GM19099 (cell line): ENCODE measurements around the gene EMILIN3.

Experiments
- POLR2A ChIP-seq: IDR thresholded peaks from 3 replicates; pipeline ENCODE4 v1.6.1; 2011; ENCODE audit warnings: low read depth; ENCODE audit not compliant: insufficient read length; ENCODE audit errors: extremely low read depth

Gene EMILIN3, protein sequence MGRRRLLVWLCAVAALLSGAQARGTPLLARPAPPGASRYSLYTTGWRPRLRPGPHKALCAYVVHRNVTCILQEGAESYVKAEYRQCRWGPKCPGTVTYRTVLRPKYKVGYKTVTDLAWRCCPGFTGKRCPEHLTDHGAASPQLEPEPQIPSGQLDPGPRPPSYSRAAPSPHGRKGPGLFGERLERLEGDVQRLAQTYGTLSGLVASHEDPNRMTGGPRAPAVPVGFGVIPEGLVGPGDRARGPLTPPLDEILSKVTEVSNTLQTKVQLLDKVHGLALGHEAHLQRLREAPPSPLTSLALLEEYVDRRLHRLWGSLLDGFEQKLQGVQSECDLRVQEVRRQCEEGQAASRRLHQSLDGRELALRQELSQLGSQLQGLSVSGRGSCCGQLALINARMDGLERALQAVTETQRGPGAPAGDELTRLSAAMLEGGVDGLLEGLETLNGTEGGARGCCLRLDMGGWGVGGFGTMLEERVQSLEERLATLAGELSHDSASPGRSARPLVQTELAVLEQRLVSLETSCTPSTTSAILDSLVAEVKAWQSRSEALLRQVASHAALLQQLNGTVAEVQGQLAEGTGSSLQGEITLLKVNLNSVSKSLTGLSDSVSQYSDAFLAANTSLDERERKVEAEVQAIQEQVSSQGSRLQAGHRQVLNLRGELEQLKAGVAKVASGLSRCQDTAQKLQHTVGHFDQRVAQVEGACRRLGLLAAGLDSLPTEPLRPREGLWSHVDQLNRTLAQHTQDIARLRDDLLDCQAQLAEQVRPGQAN

GRCh38 chr20:41366546-41367392, at the start of gene EMILIN3:
TSS of gene EMILIN3 (minus strand) at chr20:41366818. CDS start at chr20:41366634, 184 bp downstream.
- no peak for TF ChIP-seq POLR2A

DNA sequence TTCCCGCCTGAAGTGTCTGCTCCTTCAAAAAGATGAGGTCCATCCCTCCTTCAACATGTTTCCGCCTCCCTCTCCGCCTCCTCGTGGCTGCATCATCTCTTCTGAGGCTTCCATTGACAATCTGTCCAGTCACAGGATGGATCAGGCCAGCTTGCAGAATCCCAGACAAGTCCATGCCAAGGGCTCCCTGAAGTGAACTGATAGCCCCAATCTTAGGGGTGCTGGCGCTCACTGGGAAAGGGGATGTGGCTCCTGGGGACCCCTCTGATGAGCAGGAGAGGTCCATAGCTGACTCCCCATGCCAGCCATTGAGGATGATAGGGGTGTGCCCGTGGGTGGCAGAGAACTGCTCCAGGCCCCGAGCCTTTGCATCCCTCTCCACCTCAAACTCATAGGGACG, 48.6 kb upstream of the EMILIN3 start:
- TF ChIP-seq POLR2A = no peak

DNA sequence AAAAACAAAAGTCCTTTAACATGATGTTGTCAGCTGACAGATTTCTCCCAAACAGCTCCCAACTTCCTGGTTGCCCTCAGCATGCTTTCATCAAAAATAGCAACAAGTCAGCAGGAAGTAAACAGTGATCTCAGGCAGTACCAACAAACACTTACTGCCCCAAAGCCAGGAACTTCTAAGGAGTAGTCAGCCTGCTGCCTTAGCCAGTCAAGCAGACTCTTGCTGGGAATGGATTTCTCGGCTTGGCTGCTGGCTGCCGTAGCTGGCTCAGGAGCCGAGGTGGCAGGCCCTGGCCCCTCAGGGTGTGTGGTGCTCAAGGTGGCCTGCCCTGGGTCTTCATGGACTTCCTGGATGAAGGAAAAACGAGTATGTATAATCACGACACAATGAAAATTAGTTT, 46.6 kb upstream of the EMILIN3 start:
- no peak for TF ChIP-seq POLR2A

DNA sequence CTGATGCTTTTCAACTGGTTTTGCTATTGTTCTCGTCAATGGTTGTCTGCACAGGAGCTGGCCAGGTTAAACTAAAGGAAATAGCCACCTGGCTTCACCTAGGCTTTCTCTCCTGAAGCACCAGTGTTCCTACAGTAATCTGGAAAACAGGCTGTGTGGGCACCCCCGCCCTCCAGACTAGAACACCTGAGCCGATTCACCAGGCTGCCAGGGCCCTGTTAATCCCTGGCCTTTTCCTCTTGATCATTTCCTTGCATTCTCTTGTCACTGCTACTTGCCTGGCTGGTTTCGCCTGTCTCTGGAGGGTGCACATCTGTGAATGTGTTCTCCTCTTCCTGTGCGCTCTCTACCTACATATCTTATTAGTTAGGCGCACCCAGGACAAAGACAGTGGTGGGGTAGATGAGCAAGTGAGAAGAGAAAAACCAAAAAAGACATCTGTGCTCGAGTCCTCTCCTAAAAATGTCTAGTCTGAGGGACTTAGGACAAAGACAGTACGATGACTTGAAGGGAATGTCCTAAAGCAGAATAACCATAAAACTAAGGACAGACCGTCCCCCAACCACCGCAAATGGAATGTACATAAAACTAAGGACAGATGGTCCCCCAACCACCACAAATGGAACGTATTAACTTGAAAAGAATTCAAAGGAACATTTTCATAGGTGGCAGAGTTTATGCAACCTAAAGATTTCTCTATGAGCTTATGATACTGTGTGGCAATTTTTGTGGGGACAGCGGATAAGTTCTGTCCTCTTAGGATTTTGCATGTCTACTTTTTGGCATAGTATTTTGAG, 45.9 kb upstream of the EMILIN3 start:
- TF ChIP-seq POLR2A = no peak

GRCh38 chr20:41411391-41411847, 44.8 kb upstream of the EMILIN3 start:
- TF ChIP-seq POLR2A = no peak

DNA sequence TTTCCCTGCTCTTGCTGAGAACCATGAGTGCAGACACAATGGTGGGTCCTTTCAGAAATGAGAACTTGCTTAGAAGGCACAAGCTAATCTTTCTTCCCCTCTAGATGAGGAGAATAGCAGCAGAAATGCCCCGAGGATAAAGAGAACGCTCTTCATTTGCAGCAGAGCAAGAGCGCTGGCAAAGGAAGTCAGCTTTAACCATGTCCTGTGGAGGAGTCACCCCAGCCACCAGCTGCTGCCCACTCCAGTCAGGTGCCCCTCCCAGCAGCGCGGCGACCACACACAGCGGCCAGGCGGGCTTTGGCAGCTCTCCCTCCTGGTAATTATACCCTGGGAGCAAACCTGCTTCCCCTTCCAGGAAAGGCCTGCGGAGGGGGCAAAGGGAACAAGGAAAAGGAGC, 42.4 kb upstream of the EMILIN3 start:
- no peak for TF ChIP-seq POLR2A

GRCh38 chr20:41408156-41408794, 41.7 kb upstream of the EMILIN3 start:
- TF ChIP-seq POLR2A = no peak

DNA sequence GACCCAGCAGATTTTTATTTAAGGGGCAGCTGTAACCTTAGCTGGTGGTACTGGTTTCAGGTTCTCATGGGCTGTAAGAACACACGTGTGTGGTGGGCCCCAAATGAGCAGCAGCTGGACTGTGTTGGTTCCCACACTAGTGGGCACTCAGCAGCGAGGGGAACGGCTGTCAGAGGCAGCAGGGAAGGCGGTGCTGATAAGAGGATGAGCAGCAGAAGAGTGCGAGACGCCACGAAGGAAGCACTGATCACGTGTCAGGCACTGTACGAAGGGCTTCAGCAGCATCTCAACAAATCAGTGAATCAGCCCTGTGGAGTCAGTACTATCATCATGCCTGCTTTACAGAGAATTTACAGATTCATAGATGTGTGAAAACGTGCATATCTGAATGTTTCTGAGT, 41.0 kb upstream of the EMILIN3 start:
- TF ChIP-seq POLR2A = no peak

- TF ChIP-seq POLR2A = no peak
These were observed 40.4 kb upstream of the EMILIN3 start for GRCh38 chr20:41406896-41407444.

- no peak for TF ChIP-seq POLR2A
These were observed 39.7 kb upstream of the EMILIN3 start for GRCh38 chr20:41406353-41406752.

GRCh38 chr20:41405436-41405835, 38.8 kb upstream of the EMILIN3 start:
- no peak for TF ChIP-seq POLR2A

GRCh38 chr20:41403604-41404003, 37.0 kb upstream of the EMILIN3 start:
- no peak for TF ChIP-seq POLR2A

GRCh38 chr20:41398408-41398807, 31.8 kb upstream of the EMILIN3 start:
- no peak for TF ChIP-seq POLR2A
